A549 (cell line): ENCODE results near the gene ESRP2.

Experiments used
- HOXB5 ChIP-seq: fragments of 250-450 bp; sonication (Bioruptor Pico); IDR thresholded peaks from 2 replicates; pipeline ENCODE4 v1.5.0; 2020; ENCODE audit warnings: mild to moderate bottlenecking, moderate library complexity
- KDM1A ChIP-seq: fragments of 200-600 bp; sonication (generic); IDR thresholded peaks from 2 replicates; pipeline ENCODE4 v1.6.1; 2016; ENCODE audit warnings: low read depth, mild to moderate bottlenecking
- PHF8 ChIP-seq: fragments of 200-600 bp; sonication (generic); IDR thresholded peaks from 2 replicates; pipeline ENCODE4 v1.6.1; 2016; ENCODE audit warnings: low read depth, mild to moderate bottlenecking, antibody characterized with exemption, moderate library complexity, borderline replicate concordance
- RAD21 ChIP-seq, 2 experiments: fragments of >200 bp in 1 of 2; sonication (Bioruptor Twin) in 1 of 2; formaldehyde crosslinking in 1 of 2; IDR thresholded peaks in 1 of 2; conservative IDR thresholded peaks in 1 of 2; 2 replicates in 1 of 2; 3 replicates in 1 of 2; pipeline ENCODE4 v1.6.1; 2012 to 2018; ENCODE audit warnings: inconsistent platforms in 1 of 2
- RCOR1 ChIP-seq: fragments of 150-350 bp; IDR thresholded peaks from 2 replicates; pipeline ENCODE4 v1.6.1; 2014; ENCODE audit warnings: antibody characterized with exemption, low read length, low read depth
- TF ChIP-seq, protein P1 (sequence below): fragments of >200 bp; sonication (Bioruptor Twin); formaldehyde crosslinking; IDR thresholded peaks from 3 replicates; pipeline ENCODE4 v1.6.1; 2016
- TF ChIP-seq, protein P2 (sequence below): fragments of >200 bp; sonication (Bioruptor Twin); formaldehyde crosslinking; IDR thresholded peaks from 3 replicates; pipeline ENCODE4 v1.5.1; 2016
- TF ChIP-seq, protein P3 (sequence below): fragments of 450-650 bp; IDR thresholded peaks from 2 replicates; pipeline ENCODE4 v1.6.1; 2014; ENCODE audit warnings: antibody characterized with exemption

DNA sequence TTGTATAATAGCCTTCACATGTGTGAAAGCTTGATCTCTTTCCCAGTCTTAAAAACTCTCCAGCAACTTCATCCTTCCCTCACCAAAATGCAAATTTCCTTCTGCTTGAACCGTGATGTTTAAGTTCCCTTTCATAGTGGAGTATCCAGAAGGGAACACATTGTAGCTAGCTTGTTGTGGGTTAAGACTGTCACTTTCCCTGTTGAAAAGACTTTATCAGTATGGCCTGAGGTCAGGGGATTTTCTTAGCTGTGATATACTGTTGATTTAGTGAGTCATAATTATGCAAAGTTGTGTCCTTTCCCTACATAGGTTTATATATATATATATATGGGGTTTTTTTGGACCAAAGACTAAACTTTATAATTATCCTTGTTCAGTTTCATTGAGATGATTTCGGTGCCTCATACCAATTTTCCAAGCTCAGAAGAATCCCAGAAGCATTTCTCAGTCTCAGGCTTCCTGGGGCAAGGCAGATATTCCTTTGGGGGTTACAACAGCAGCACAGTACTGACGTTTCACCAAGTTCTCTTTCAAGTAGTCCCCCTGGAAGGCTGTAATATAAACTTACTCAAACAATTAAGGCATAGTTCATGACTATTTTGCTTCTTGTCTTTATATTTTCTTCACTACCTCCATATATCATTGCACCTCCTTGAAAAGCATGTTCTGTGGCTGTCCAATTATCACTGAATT is 35.7 kb downstream of the ESRP2 start:
- TF ChIP-seq, protein P1, sequence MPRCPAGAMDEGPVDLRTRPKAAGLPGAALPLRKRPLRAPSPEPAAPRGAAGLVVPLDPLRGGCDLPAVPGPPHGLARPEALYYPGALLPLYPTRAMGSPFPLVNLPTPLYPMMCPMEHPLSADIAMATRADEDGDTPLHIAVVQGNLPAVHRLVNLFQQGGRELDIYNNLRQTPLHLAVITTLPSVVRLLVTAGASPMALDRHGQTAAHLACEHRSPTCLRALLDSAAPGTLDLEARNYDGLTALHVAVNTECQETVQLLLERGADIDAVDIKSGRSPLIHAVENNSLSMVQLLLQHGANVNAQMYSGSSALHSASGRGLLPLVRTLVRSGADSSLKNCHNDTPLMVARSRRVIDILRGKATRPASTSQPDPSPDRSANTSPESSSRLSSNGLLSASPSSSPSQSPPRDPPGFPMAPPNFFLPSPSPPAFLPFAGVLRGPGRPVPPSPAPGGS: no peak
- no peak for TF ChIP-seq RCOR1
- TF ChIP-seq, protein P2, sequence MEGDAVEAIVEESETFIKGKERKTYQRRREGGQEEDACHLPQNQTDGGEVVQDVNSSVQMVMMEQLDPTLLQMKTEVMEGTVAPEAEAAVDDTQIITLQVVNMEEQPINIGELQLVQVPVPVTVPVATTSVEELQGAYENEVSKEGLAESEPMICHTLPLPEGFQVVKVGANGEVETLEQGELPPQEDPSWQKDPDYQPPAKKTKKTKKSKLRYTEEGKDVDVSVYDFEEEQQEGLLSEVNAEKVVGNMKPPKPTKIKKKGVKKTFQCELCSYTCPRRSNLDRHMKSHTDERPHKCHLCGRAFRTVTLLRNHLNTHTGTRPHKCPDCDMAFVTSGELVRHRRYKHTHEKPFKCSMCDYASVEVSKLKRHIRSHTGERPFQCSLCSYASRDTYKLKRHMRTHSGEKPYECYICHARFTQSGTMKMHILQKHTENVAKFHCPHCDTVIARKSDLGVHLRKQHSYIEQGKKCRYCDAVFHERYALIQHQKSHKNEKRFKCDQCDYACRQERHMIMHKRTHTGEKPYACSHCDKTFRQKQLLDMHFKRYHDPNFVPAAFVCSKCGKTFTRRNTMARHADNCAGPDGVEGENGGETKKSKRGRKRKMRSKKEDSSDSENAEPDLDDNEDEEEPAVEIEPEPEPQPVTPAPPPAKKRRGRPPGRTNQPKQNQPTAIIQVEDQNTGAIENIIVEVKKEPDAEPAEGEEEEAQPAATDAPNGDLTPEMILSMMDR: no peak
- TF ChIP-seq PHF8: no peak
- TF ChIP-seq RAD21 (conservative IDR thresholded peaks at IDR 0.05 in 1 of 2, IDR thresholded peaks at IDR 0.05 in 1 of 2): no peak
- TF ChIP-seq, protein P3, sequence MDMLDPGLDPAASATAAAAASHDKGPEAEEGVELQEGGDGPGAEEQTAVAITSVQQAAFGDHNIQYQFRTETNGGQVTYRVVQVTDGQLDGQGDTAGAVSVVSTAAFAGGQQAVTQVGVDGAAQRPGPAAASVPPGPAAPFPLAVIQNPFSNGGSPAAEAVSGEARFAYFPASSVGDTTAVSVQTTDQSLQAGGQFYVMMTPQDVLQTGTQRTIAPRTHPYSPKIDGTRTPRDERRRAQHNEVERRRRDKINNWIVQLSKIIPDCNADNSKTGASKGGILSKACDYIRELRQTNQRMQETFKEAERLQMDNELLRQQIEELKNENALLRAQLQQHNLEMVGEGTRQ: no peak
- no peak for TF ChIP-seq HOXB5 (CRISPR knock-in tag)
- TF ChIP-seq KDM1A: no peak
